Measurements from ENCODE around the gene IGFBP2.

The IGFBP2 gene

DNA sequence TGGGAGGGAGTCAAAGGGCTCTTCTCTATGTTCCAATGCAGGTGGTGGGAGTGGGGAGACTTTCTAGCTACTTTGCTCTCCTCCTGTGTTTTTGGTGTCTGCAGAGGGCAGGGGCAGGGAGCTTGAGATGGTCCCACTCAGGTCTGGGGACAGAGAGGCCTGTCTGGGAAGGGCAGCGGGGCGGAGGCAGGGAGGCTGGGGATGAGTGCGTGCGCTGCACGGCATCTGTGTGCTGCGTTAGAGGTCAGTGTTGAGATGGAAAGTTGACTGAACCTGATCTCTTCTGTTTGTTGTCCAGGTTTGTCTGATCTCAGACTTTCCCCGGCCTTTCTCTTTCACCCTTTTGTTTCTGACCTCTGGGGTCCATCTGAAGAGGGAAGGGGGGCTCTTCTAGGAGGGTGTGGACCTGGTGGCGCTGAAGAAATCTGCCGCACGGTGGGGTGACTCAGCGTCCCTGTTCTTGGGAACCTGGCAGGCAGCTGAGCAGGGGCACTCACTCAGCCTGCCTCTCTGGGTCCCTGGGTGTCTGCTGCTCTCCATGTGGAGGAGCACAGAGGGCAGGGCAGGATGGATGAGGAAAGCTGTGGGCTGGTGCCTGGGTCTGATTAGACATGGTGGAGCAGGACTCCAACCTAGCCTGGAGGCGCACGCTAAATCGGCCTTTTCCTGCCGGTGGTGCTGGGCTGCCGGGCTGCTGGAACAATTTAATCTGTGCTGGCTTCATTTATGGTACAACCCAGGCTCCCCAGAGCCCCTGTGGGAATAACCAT lies 24.1 kb downstream of the IGFBP2 start:
- no peak for DNase-seq (ENCODE audit: low read depth)
- TF ChIP-seq, protein P1, sequence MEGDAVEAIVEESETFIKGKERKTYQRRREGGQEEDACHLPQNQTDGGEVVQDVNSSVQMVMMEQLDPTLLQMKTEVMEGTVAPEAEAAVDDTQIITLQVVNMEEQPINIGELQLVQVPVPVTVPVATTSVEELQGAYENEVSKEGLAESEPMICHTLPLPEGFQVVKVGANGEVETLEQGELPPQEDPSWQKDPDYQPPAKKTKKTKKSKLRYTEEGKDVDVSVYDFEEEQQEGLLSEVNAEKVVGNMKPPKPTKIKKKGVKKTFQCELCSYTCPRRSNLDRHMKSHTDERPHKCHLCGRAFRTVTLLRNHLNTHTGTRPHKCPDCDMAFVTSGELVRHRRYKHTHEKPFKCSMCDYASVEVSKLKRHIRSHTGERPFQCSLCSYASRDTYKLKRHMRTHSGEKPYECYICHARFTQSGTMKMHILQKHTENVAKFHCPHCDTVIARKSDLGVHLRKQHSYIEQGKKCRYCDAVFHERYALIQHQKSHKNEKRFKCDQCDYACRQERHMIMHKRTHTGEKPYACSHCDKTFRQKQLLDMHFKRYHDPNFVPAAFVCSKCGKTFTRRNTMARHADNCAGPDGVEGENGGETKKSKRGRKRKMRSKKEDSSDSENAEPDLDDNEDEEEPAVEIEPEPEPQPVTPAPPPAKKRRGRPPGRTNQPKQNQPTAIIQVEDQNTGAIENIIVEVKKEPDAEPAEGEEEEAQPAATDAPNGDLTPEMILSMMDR (IDR thresholded peaks at IDR 0.05; ENCODE audit: low read length, missing control alignments) = no peak
- no peak overlapping the region for H3K4me3 ChIP-seq (replicated peaks; ENCODE audit: low read depth, low read length)

DNA sequence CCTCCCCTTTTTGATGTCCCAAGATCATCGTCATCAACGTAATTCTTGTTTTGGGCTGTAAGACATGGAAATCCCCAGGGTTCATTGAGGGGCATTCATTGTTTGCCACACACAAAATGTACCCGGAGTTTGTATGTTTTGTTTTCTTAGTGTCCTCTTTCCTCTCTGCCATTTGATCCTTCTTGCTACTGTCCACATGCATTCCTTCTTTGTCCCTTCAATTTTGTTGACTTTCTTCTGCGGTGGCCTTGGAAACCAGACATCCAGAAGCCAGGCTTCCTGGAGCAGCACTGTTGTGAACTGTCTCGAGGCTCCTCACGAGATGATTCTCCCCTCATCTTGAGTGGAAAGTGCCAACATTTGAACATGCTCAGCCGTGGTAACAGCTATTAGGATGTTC lies 24.8 kb downstream of the IGFBP2 start:
- H3K4me3 ChIP-seq (replicated peaks; ENCODE audit: low read depth, low read length) = no peak overlapping the region
- no peak for DNase-seq (ENCODE audit: low read depth)
- TF ChIP-seq, protein P1 (IDR thresholded peaks at IDR 0.05; ENCODE audit: low read length, missing control alignments) = no peak

DNA sequence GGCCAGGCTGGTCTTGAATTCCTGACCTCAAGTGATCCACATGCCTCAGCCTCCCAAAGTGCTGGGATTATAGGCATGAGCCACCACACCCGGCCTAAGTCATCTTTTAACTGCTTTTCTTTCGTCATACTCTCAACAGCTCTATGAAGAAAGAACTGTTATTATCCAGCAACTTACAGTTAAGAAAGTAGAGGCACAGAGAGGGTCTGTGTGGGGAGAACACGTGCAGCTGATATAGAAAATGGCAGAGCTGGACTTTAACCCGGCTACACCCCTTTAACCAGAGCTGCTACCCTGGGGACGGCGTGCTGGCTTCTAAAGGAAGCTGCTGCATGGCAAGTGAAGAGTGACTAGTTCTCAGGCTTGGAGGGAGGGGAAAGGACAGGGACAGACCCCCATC lies 25.5 kb downstream of the IGFBP2 start:
- H3K4me3 ChIP-seq (replicated peaks; ENCODE audit: low read depth, low read length) = no peak overlapping the region
- no peak for DNase-seq (ENCODE audit: low read depth)
- TF ChIP-seq, protein P1 (IDR thresholded peaks at IDR 0.05; ENCODE audit: low read length, missing control alignments) = no peak

DNA sequence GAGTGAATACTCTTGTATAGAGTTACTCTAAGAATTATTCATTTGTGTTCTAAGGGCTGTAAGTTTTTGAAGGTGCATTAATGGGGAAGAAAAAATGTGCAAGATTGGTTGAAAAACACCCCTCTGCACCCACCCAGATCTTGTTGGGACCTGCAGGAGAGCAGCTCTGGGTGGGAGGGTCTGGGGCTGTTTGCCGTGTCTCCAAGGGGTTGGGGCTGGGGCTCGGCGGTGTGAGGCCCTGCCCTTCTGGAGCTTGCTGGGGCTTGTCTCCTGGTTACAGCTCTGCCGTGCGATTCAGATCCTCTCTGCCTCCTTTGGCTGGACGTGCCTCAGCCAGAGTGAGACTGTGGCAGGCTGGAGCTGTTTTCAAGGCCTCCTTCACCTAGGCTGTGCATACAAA lies 26.1 kb downstream of the IGFBP2 start:
- TF ChIP-seq, protein P1 (IDR thresholded peaks at IDR 0.05; ENCODE audit: low read length, missing control alignments) = no peak
- no peak overlapping the region for H3K4me3 ChIP-seq (replicated peaks; ENCODE audit: low read depth, low read length)
- no peak for DNase-seq (ENCODE audit: low read depth)

DNA sequence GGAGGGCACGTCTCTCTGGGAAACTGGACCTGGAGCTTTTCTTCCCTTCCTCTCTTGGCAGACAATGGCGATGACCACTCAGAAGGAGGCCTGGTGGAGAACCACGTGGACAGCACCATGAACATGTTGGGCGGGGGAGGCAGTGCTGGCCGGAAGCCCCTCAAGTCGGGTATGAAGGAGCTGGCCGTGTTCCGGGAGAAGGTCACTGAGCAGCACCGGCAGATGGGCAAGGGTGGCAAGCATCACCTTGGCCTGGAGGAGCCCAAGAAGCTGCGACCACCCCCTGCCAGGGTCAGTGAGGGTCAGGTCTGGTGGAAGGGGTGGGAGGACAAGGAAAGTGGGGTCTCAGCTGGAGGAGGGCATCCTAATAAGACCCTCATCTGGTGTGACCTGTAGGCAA lies 27.3 kb downstream of the IGFBP2 start:
- TF ChIP-seq, protein P1 (IDR thresholded peaks at IDR 0.05; ENCODE audit: low read length, missing control alignments) = no peak
- H3K4me3 ChIP-seq (replicated peaks; ENCODE audit: low read depth, low read length) = no peak overlapping the region
- no peak for DNase-seq (ENCODE audit: low read depth)

DNA sequence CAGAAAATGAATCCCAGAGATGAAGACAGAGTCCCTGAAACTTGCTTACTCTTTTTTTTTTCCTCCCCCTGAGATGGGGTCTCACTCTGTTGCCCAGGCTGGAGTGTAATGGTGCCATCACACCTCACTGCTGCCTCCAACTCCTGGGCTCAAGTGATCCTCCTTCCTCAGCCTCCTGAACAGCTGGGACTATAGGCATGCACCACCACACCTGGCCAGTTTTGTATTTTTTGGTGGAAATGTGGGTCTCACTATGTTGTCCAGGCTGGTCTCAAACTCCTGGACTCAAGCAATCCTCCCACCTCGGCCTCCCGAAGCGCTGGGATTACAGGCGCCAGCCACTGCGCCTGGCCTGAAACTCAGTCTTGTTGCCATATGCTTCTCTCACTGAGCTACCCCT lies 27.8 kb downstream of the IGFBP2 start:
- TF ChIP-seq, protein P1 (IDR thresholded peaks at IDR 0.05; ENCODE audit: low read length, missing control alignments) = no peak
- DNase-seq (ENCODE audit: low read depth) = no peak
- no peak overlapping the region for H3K4me3 ChIP-seq (replicated peaks; ENCODE audit: low read depth, low read length)

Data from fibroblast of pulmonary artery (primary cell).